GM21528 (cell line): ENCODE measurements around the gene TOM1L1.
A peak's percentile ranks its signal among the peaks of the same experiment; 100 is the strongest.

ENCODE experiments used
- ATAC-seq: cut with Tn5 transposase; IDR thresholded peaks from one replicate; pipeline ENCODE4 v1.9.1; 2021; ENCODE audit warnings: mild to moderate bottlenecking, moderate library complexity; ENCODE audit not compliant: unreplicated experiment, low FRiP score

The TOM1L1 gene

DNA sequence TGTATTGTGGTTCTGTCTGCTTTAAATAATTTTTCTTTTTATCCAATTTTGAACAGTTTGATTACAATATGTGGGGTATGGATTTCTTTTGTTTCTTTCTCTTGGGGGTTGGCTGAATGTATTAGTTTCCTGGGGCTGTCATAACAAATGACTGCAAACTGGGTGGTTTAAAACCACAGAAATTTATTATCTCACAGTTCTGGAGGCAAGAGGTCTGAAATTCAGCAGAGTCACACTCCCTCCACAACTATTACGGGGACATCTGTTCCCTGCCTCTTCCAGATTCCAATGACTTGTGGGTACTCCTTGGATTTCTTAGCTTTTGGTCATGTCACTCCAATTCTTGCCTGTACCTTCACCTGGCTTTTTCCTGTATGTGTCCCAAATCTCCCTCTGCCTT is 44.1 kb downstream of the TOM1L1 start:
- no peak for ATAC-seq

DNA sequence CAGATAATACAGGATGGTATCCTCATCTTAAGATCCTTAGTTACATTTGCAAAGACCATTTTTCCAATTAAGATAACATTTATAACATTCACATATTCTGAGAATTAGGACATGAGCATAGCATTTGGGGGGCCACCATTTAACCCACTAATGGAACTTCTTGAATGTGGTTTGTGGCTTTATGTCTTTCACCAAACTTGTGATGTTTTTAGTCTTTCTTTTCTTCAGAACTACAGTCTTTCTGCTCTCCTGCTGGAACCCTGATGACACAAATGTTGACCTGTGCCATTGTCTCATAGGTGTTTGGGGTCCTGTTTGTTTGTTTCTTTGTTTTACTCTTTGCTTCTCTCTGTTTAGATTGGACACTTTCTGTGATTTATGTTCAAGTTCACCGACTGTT is 44.6 kb downstream of the TOM1L1 start:
- no peak for ATAC-seq

DNA sequence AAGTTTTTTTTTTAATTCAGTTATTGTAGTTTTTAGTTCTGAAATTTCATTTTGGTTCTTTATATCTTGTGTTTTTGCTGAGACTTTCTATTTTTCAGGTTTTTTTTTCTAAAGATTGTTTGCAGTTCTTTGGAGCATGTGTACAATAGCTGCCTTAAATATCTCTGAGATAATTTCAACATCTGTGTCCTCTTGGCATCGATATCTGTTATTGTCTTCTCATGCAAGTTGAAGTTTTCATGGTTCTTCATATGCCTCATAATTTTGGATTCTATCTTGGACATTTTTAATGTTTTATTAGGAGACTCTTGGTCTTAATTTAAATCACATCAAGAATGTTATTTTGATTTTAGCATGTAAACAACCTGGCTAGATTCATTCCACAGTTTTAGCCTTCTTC is 45.0 kb downstream of the TOM1L1 start:
- ATAC-seq = no peak

DNA sequence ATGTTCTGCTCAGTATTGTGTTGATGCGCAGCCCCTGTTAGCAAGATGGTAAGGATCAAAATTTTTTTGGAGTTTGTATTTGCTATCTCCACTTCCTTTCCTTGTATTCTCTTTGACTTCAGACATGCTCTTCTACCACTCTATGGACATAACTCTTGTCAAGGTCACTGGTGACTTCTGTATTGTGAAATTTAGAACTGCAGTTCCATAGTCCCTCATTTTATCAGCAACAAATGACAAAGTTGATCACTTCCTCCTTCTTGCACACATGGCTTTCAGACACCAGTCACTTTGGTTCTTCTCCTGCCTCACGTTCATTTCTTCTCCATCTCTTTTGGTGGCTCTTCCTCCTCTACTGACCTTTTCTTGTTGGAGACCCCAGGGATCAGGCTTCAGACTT is 46.7 kb downstream of the TOM1L1 start:
- ATAC-seq = no peak

DNA sequence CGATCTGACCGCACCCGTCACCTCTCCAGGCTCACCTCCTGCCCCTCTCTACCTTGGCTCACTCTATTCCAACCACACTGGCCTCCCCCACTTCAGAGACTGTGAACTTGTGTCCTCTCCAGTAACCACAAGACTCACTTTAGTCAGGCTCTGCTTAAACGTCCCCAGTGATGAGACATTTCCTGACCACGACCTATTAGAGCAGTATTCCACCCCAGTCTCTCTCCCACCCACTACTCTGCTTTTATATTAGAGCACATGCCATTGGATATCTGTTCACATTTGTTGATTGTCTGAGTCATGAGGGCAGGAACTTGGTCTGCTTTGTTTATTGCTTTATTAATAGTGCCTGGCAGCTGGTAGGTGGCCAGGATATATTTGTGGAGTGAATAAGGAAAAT is 47.7 kb downstream of the TOM1L1 start:
- ATAC-seq = no peak

DNA sequence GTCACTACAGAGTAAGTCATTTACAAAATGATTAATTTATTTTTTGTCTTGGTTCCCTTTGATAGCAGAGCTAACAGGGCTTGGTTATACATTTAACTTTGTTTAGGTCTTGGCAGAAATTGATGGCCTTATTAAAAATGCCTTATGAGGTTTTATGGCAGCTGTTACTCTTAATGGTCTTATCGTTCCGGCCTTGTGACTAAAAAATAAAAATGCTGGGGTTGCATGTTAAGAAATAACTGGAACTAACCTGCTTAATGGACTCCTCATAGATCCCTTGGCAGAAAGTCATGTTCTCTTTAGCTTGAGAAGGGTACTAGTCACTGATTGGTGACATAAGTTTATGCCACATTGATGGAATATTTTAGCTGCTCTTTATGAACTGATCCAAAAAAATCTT is 49.5 kb downstream of the TOM1L1 start:
- no peak for ATAC-seq

DNA sequence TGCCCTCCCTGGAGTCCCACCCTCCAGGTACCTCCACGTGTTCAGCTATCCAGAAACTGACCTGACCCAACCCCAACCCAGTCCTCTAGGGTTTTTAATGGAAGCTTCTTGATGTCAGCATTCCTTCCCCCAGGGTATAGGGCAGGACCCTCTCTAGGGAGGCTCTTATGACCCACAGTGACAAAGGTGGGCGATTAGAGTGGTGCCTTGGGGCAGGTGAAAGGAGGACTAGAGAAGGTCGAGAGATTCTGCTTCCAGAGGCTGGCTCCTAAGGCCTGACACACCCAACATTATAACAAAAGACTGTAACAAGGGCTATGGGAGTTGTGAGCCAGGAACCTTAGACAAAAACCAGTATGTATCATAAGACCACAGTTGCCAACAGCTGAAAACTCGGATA is 50.6 kb downstream of the TOM1L1 start:
- ATAC-seq = no peak

DNA sequence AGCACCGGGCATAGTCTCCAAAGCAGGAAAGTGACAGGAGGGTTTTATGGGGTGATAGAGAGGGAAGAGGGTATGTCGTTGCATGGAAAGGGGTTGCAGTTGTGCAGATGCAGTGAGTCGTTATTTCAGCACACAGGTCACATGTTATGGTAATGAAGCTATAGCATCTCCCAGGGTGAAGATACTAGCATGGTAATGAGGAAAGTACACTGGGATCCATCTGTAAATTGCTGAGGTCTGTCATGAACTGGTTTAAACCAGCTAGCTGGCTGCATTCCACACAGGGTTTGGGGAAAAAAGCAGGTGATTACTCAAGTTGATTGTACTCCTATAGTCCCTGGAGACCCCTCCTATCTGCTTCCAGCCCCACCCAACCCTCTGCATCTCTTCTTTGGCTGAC is 56.1 kb downstream of the TOM1L1 start:
- no peak for ATAC-seq

DNA sequence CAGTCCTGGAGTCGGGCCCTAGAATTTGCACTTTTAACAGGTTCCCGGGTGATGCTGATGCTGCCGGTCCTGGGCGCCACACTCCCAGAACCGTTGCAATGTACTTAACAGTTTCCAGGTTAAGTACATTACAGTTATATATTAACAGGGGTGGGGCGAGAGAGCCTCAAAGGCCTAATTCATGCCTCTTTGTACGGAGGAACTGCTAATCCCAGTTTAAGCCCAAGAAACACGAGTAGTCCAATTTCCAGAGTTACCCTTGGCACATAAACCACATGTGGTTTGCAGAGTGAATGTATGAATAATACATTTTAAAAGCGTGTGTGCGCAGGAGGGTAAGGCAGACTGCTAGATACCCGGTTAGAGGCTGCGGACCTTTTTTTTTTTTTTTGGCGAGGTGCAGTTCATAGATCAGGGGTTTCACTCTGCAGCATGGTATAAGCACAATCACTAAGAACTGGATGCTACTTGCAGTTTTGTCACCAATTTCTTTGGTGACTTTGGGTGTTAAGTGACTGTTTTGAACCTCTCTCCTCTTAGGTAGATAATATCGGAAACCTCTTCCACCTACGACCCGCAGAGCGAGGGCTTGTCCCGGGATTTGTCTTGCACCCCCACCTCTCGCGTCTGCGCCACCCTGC is 67.1 kb downstream of the TOM1L1 start:
- ATAC-seq = peak; percentile 29

DNA sequence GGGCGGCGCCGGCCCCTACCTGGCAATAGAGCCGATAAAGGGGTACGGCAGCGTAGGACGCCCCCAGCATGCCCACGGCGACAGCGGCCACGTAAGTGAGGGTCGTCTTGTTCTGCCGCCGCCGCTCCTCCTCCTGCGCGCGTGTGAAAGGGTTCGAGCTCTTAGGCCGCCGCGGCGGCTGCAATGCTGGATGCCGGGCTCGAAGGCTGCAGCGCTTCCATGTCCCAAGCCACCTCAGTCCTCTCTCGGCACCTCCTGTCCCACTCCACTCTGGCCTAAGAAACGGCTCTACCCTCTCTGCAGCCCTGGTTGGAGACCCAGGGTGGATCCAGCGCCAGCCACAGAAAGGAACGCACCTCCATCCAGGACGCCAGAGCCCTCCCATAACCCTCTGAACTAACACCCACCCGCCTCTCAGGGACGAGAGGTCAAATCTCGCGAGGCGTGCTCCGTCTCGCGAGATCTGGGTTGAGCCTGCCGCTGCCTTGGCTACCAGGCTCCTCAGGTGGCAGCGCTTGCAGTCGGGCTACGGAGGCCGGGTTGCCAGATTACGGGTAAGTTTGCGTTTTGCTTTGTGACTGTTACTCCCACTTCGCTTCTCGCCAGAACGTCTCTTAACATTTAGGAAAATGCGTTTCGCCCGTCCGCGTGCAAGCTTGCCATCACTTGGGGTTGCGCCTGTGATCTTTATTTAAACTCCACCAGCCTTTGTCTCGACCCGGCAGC is 67.8 kb downstream of the TOM1L1 start, which contains the start of the genes COX11 and STXBP4:
Gene COX11 (minus strand): TSS at position 393 of the 726 bp plus-strand sequence. CDS start 8 bp downstream, at position 385.
Gene STXBP4 (plus strand): TSS at position 504 of the 726 bp plus-strand sequence. CDS start 17,455 bp downstream, outside the sequence.
- peak; percentile 98 for ATAC-seq

DNA sequence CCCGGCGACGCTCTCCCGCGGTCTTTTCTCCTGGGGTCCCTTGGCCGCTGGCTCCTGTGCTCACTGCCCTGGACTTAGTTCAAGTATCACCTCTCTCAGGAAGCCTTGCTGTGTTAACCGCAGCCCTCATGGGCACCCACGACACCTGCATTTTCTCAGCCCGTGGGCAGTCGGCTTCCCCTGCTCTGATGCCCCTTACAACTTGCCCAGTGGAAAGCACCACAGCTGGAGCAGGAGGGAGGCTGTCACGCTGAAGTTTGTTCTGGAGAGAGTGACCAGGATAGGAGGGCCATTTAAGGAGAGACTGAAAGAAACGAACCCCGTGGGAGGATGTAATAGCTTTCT is 68.3 kb downstream of the TOM1L1 start:
- peak; percentile 37 for ATAC-seq

DNA sequence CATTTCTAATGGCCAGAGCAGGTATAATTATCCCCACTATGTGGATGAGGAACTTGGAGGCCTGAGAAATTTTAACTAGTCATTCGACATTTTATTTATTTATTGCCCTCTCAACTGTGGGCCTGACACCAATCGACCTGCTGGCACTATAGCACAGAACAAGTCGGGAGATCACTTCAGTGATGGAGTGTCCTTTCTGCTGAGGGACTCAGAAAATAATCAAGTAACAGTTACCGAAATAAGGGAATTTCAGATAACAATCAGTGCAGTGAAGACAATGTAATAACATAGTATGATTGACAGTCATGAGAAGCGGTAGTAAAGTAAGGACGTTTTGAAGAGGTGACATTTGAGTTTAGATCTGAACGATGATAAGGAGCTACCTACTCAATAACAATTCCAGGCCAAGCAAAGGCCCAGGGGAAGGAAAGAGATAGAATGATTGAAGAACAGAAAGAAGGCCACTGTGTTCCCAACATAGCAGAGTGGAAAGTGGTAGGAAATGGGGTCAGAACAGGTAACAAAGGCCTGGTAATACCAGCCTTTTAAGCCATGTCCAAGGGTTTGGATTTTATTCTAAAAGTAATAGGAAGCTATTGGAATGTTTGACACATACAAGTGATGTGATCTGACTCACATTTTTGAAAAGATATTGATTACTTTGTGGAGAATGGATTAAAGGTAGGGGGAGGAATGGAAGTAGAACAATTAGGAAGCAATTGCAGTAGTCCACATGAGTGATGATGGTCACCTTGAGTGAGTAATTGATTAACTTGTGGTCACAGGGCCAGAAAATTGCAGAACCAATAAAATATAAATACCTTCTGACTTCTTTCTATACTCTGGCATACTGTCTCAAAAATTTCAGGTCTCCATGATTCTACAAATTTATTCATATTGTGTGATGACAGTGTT is 69.3 kb downstream of the TOM1L1 start:
- no peak for ATAC-seq

DNA sequence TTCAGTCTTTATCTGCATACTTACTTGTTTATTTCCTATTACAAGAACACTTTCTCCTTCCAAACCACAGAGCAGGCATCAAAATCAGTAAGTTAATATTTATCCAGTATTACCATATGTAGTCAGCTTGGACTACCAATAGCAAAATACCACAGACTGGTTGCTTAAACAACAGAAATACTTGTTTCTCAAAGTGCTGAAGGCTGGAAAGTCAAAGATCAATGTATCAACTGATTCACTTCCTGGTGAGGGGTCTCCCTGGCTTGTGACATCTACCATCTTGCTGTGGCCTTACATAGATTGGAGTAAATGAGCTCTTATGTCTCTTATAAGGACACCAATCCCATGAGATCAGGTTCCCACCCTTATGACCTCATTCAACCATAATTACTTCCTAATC is 70.5 kb downstream of the TOM1L1 start:
- no peak for ATAC-seq

DNA sequence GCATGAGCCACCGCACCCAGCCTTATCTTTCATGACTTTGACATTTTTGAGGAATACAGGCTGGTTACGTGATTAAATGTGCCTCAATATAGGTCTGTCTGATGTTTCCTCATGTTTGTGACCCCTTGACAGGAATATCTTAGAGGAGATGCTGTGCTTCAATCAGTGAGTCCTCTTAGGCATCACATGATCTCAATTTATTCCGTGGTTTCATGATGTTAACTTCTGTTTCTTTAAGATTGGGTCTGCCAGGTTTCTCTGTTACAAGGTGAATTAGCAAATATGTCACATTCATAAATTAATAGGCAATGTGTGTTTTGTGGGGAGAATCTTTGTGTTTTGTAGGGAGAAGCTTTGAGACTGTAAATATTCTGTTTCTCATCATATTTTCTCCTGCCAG is 71.2 kb downstream of the TOM1L1 start:
- ATAC-seq = no peak

DNA sequence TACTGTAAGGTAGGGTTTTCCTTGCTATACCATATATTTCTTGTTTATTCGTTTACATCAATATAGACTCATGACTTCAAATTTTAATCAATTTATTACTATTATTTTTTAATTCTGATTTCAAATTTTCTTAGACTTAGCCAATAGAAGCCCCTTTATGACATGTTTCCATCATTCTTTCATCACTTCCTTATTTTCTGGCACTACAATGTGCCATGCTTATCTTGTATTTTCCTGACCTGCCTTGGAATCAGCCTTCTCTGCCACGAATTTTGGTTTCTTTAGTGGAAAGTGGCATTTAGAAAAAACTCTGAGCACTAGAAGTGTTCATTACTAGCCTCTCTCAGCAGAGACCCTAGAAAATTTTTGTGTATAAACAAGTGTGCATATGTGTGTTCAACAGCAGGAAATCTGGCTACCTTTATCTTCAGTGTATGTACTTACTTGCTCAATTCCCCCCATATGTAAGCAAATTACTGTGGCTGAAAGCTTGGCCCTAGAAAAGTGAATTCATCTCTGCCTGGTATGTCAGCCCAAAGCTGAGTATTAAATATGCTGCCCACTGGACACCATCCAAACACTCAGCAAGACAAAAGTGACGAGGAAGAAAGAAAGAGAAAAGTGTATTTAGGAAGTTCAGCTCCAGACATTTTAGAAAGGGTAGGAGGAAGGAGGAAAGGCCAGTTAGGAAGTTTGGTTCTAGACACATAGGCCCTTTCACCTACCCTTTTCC is 71.9 kb downstream of the TOM1L1 start:
- no peak for ATAC-seq

DNA sequence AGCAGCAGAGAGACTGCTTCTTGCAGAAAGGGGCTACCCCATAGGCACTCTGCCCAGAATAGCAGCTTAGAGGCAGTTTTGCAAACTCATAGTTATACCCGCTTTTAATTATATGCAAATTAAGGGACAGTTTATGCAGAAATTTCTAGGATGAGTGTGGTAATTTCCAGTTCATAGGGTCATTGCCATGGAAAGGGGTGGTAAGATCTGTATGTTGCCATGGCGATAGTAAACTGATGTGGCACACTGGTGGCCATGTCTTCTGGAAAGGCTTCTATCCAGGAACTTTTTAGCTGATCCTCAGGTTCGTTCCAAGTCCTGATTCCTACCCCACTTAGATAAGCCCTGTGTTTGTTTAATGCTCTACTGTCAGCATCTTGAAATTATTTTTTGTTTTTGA is 74.1 kb downstream of the TOM1L1 start:
- no peak for ATAC-seq

DNA sequence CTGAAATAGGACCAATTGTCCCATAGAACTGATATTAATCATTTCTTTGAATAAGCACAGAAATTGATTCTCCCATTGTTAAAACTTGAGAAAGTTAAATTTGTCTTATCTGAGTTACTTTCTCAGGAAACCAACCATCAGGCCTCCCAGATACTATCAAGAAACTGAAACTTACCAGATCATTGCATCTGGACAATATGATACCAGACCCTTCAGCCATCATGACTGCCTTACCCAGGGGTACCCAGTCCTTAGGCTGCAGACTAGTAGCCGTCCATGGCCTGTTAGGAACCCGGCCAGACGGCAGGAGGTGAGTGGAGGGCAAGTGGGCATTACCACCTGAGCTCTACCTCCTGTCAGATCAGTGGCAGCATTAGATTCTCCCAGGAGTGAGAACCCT is 75.7 kb downstream of the TOM1L1 start:
- ATAC-seq = no peak

DNA sequence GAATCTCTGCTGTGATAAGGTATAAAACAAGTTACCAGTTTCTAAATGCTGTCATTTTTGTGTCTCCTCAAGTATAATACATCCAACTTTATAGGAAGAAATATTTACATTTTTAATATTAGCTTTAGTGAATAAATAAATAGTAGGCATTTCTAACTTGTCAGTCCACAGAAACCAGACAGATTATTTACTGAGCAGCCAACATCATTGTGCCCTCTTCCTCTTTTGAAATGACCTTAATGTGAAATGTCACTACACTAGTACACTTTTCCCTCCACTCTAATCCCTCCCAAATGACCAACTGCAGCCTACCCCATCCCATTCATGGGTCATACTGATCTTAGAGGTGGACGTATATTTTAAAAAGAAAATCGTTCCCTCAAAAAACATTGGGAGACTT is 77.1 kb downstream of the TOM1L1 start:
- no peak for ATAC-seq

DNA sequence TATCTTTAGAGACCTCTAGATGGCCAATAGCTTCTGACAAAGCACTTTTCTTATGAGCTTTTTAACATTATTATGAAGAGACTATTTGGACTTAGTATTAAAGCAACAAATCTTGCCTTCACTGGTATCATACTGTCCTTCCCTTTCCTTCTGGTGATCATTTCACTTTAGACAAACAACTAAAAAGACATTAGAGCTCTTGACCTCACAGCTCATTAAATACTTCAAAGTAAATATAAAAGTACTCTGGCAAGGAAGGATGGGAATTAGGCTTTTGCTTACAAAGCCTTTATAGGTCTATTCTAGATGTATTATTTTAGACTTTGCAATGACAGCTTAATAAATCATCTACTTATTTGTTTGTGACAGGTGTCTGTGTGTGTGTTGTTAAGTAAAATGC is 79.0 kb downstream of the TOM1L1 start:
- no peak for ATAC-seq

DNA sequence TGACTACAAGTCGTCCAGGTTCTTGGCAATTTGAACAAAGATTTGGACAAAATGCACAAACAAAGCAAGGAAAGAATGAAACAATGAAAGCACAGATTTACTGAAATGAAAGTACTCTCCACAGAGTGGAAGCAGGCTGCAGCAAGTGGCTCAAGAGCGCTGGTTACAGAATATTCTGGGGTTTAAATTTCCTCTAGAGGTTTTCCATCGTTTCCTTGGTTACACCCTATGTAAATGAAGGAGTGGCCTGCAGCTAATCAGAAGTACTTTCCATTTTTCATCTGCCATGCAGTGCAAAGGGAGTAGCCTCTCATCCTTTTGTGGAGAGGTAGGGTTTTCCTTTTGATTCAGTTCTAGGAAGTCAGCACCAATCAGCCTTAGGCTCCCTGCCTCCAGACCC is 79.7 kb downstream of the TOM1L1 start:
- ATAC-seq = no peak

DNA sequence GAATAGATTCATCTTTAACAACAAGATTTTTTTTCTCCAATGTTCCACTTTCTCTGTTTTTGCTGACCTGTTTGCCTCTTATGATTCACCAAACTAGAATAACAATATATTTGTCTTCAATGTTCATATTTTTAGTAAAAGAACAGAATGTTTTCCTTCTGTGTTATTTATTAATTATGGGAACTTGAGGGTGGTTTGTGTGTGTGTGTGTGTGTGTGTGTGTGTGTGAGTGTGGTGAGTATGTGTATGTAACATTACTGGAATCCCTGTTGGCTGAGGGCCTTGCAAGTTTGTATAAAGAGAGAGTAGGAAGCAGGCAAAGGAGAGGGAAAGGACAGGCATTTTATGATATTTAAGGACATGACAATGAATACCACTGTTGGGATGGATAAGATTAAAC is 81.7 kb downstream of the TOM1L1 start:
- no peak for ATAC-seq
